ENCODE measurements around the gene ADAMTS15.
"Not testable (repeated sequence)": the region's sequence is repeated elsewhere in the genome, so short reads cannot be mapped to it uniquely, and the experiment has no call there.

Gene ADAMTS15

GRCh38 chr11:130428316-130429119, 19.9 kb upstream of the ADAMTS15 start, which contains the start of gene ADAMTS8:
Gene ADAMTS8, minus strand, starts transcription at chr11:130428609. Its CDS starts 323 bp downstream, at chr11:130428286.
- Histone ChIP-seq H3K27ac (ENCODE audit: low read length) (no peak within 1 kb of the TSS), H3K36me3 (ENCODE audit: control insufficient read depth, low read depth, low read length) (no peaks in the 10 kb centered on the region), H3K27me3 (ENCODE audit: control insufficient read depth, insufficient read depth, low read length) (peaks cover 46% of the 10 kb centered on the region), H3K4me1 (ENCODE audit: control insufficient read depth, low read depth, low read length) (peaks cover 10% of the 10 kb centered on the region), H3K4me3 (ENCODE audit: low read length) (peak within 1 kb of the TSS; percentile 66), H3K9ac (ENCODE audit: low read length) (peak within 1 kb of the TSS; percentile 20), H3K9me3 (ENCODE audit: control insufficient read depth, low read depth, low read length) (no peaks in the 10 kb centered on the region)

- H3K9me3 ChIP-seq (ENCODE audit: control insufficient read depth, low read depth, low read length) = no peaks in the 10 kb centered on the region
- no peak overlapping the region for H3K27ac ChIP-seq (ENCODE audit: low read length)
- H3K4me3 ChIP-seq (ENCODE audit: low read length) = peak overlapping the region; percentile 66
- H3K4me1 ChIP-seq (ENCODE audit: control insufficient read depth, low read depth, low read length) = peaks cover 10% of the 10 kb centered on the region
- H3K9ac ChIP-seq (ENCODE audit: low read length) = no peak overlapping the region
- peaks cover 46% of the 10 kb centered on the region for H3K27me3 ChIP-seq (ENCODE audit: control insufficient read depth, insufficient read depth, low read length)
- no peaks in the 10 kb centered on the region for H3K36me3 ChIP-seq (ENCODE audit: control insufficient read depth, low read depth, low read length)
Measured at GRCh38 chr11:130429120-130429681, 19.2 kb upstream of the ADAMTS15 start.

GRCh38 chr11:130429983-130430382, 18.5 kb upstream of the ADAMTS15 start:
- H3K4me1 ChIP-seq (ENCODE audit: control insufficient read depth, low read depth, low read length) = peaks cover 10% of the 10 kb centered on the region
- no peak overlapping the region for H3K4me3 ChIP-seq (ENCODE audit: low read length)
- no peaks in the 10 kb centered on the region for H3K36me3 ChIP-seq (ENCODE audit: control insufficient read depth, low read depth, low read length)
- H3K27ac ChIP-seq (ENCODE audit: low read length) = no peak overlapping the region
- H3K9ac ChIP-seq (ENCODE audit: low read length) = no peak overlapping the region
- H3K9me3 ChIP-seq (ENCODE audit: control insufficient read depth, low read depth, low read length) = no peaks in the 10 kb centered on the region
- H3K27me3 ChIP-seq (ENCODE audit: control insufficient read depth, insufficient read depth, low read length) = peaks cover 46% of the 10 kb centered on the region

GRCh38 chr11:130431331-130431773, 17.1 kb upstream of the ADAMTS15 start:
- Histone ChIP-seq H3K9ac (ENCODE audit: low read length) (no peak overlapping the region), H3K36me3 (ENCODE audit: control insufficient read depth, low read depth, low read length) (no peaks in the 10 kb centered on the region), H3K4me1 (ENCODE audit: control insufficient read depth, low read depth, low read length) (peaks cover 9% of the 10 kb centered on the region), H3K9me3 (ENCODE audit: control insufficient read depth, low read depth, low read length) (no peaks in the 10 kb centered on the region), H3K27me3 (ENCODE audit: control insufficient read depth, insufficient read depth, low read length) (peaks cover 40% of the 10 kb centered on the region), H3K27ac (ENCODE audit: low read length) (no peak overlapping the region), H3K4me3 (ENCODE audit: low read length) (no peak overlapping the region)

GRCh38 chr11:130431801-130432200, 16.6 kb upstream of the ADAMTS15 start:
- H3K4me3 ChIP-seq (ENCODE audit: low read length) = no peak overlapping the region
- peaks cover 35% of the 10 kb centered on the region for H3K27me3 ChIP-seq (ENCODE audit: control insufficient read depth, insufficient read depth, low read length)
- H3K36me3 ChIP-seq (ENCODE audit: control insufficient read depth, low read depth, low read length) = no peaks in the 10 kb centered on the region

GRCh38 chr11:130433357-130433756, 15.1 kb upstream of the ADAMTS15 start:
- Histone ChIP-seq H3K9me3 (ENCODE audit: control insufficient read depth, low read depth, low read length) (no peaks in the 10 kb centered on the region), H3K4me1 (ENCODE audit: control insufficient read depth, low read depth, low read length) (peaks cover 6% of the 10 kb centered on the region), H3K27ac (ENCODE audit: low read length) (no peak overlapping the region), H3K9ac (ENCODE audit: low read length) (no peak overlapping the region), H3K27me3 (ENCODE audit: control insufficient read depth, insufficient read depth, low read length) (peaks cover 24% of the 10 kb centered on the region), H3K36me3 (ENCODE audit: control insufficient read depth, low read depth, low read length) (no peaks in the 10 kb centered on the region), H3K4me3 (ENCODE audit: low read length) (no peak overlapping the region)

More at GRCh38 chr11:130431801-130432200, 16.6 kb upstream of the ADAMTS15 start:
- no peak overlapping the region for H3K9ac ChIP-seq (ENCODE audit: low read length)
- H3K27ac ChIP-seq (ENCODE audit: low read length) = no peak overlapping the region
- H3K9me3 ChIP-seq (ENCODE audit: control insufficient read depth, low read depth, low read length) = no peaks in the 10 kb centered on the region
- peaks cover 6% of the 10 kb centered on the region for H3K4me1 ChIP-seq (ENCODE audit: control insufficient read depth, low read depth, low read length)

GRCh38 chr11:130434521-130435223, 13.8 kb upstream of the ADAMTS15 start:
- Histone ChIP-seq H3K27ac (ENCODE audit: low read length) (no peak overlapping the region), H3K36me3 (ENCODE audit: control insufficient read depth, low read depth, low read length) (no peaks in the 10 kb centered on the region)

GRCh38 chr11:130435671-130436070, 12.8 kb upstream of the ADAMTS15 start:
- Histone ChIP-seq H3K27me3 (ENCODE audit: control insufficient read depth, insufficient read depth, low read length) (peaks cover under 1% of the 10 kb centered on the region), H3K4me1 (ENCODE audit: control insufficient read depth, low read depth, low read length) (no peaks in the 10 kb centered on the region), H3K9ac (ENCODE audit: low read length) (no peak overlapping the region), H3K36me3 (ENCODE audit: control insufficient read depth, low read depth, low read length) (no peaks in the 10 kb centered on the region), H3K9me3 (ENCODE audit: control insufficient read depth, low read depth, low read length) (no peaks in the 10 kb centered on the region), H3K4me3 (ENCODE audit: low read length) (no peak overlapping the region), H3K27ac (ENCODE audit: low read length) (no peak overlapping the region)

More at GRCh38 chr11:130434521-130435223, 13.8 kb upstream of the ADAMTS15 start:
- H3K4me3 ChIP-seq (ENCODE audit: low read length) = peak overlapping the region; percentile 92
- H3K9me3 ChIP-seq (ENCODE audit: control insufficient read depth, low read depth, low read length) = no peaks in the 10 kb centered on the region
- peak overlapping the region; percentile 63 for H3K9ac ChIP-seq (ENCODE audit: low read length)
- peaks cover 11% of the 10 kb centered on the region for H3K27me3 ChIP-seq (ENCODE audit: control insufficient read depth, insufficient read depth, low read length)
- no peaks in the 10 kb centered on the region for H3K4me1 ChIP-seq (ENCODE audit: control insufficient read depth, low read depth, low read length)

GRCh38 chr11:130436171-130436570, 12.3 kb upstream of the ADAMTS15 start:
- Histone ChIP-seq H3K27ac (ENCODE audit: low read length) (no peak overlapping the region), H3K4me3 (ENCODE audit: low read length) (no peak overlapping the region), H3K9ac (ENCODE audit: low read length) (no peak overlapping the region), H3K36me3 (ENCODE audit: control insufficient read depth, low read depth, low read length) (no peaks in the 10 kb centered on the region), H3K9me3 (ENCODE audit: control insufficient read depth, low read depth, low read length) (no peaks in the 10 kb centered on the region), H3K4me1 (ENCODE audit: control insufficient read depth, low read depth, low read length) (no peaks in the 10 kb centered on the region), H3K27me3 (ENCODE audit: control insufficient read depth, insufficient read depth, low read length) (no peaks in the 10 kb centered on the region)

- Histone ChIP-seq H3K9ac (ENCODE audit: low read length) (no peak overlapping the region), H3K27me3 (ENCODE audit: control insufficient read depth, insufficient read depth, low read length) (no peaks in the 10 kb centered on the region), H3K36me3 (ENCODE audit: control insufficient read depth, low read depth, low read length) (no peaks in the 10 kb centered on the region), H3K9me3 (ENCODE audit: control insufficient read depth, low read depth, low read length) (no peaks in the 10 kb centered on the region), H3K4me1 (ENCODE audit: control insufficient read depth, low read depth, low read length) (no peaks in the 10 kb centered on the region), H3K27ac (ENCODE audit: low read length) (no peak overlapping the region), H3K4me3 (ENCODE audit: low read length) (no peak overlapping the region)
Measured at GRCh38 chr11:130437848-130438247, 10.6 kb upstream of the ADAMTS15 start.

GRCh38 chr11:130438401-130439159, 9.9 kb upstream of the ADAMTS15 start:
- not testable (repeated sequence) for H3K9ac ChIP-seq (ENCODE audit: low read length); H3K4me3 ChIP-seq (ENCODE audit: low read length); H3K27ac ChIP-seq (ENCODE audit: low read length)

More at GRCh38 chr11:130438401-130439159, 9.9 kb upstream of the ADAMTS15 start:
- not testable (repeated sequence) for H3K36me3 ChIP-seq (ENCODE audit: control insufficient read depth, low read depth, low read length); H3K4me1 ChIP-seq (ENCODE audit: control insufficient read depth, low read depth, low read length); H3K9me3 ChIP-seq (ENCODE audit: control insufficient read depth, low read depth, low read length); H3K27me3 ChIP-seq (ENCODE audit: control insufficient read depth, insufficient read depth, low read length)
